Activated naive CD4-positive, alpha-beta T cell treated with anti-CD3 and anti-CD28 coated beads, Interleukin-2, amount 50 U/mL, for 72 hours (primary cell): ENCODE results near the gene VASN. TPM values are rescaled to one million over a fixed set of nuclear protein-coding genes. Genes with fewer than 3 reads are reported as not detected.
"Not testable (repeated sequence)": the region's sequence is repeated elsewhere in the genome, so short reads cannot be mapped to it uniquely, and the experiment has no call there.

Source experiments
- ATAC-seq, 2 donors: fragments of 150-1000 bp; cut with Tn5 transposase; 2 replicates each; pipeline ENCODE4 v1.10.0; 2021; ENCODE audit warnings: mild to moderate bottlenecking in 2 of 2, moderate library complexity in 2 of 2
- DNase-seq, 2 donors: peaks; one replicate each; pipeline ENCODE4 v3.0.0; 2021 to 2022; ENCODE audit warnings: low spot score in 2 of 2
- H3K27ac Mint-ChIP-seq, 2 donors: one replicate each; pipeline ENCODE4 v1.8.0; 2022; ENCODE audit warnings: mild to moderate bottlenecking in 2 of 2, mixed read lengths in 2 of 2
- H3K36me3 Mint-ChIP-seq, 2 donors: one replicate each; pipeline ENCODE4 v1.8.0; 2022; ENCODE audit warnings: mixed read lengths in 2 of 2
- H3K9me3 Mint-ChIP-seq, 2 donors: one replicate each; pipeline ENCODE4 v1.8.0; 2022; ENCODE audit warnings: mixed read lengths in 2 of 2
- total RNA-seq, 2 donors: library from RNA; stranded (reverse); gene quantifications; one replicate each; pipeline ENCODE4 v1.2.3, GENCODE V29; 2022

The VASN gene
- total RNA-seq, 2 donors from 2014 or later = not detected

DNA sequence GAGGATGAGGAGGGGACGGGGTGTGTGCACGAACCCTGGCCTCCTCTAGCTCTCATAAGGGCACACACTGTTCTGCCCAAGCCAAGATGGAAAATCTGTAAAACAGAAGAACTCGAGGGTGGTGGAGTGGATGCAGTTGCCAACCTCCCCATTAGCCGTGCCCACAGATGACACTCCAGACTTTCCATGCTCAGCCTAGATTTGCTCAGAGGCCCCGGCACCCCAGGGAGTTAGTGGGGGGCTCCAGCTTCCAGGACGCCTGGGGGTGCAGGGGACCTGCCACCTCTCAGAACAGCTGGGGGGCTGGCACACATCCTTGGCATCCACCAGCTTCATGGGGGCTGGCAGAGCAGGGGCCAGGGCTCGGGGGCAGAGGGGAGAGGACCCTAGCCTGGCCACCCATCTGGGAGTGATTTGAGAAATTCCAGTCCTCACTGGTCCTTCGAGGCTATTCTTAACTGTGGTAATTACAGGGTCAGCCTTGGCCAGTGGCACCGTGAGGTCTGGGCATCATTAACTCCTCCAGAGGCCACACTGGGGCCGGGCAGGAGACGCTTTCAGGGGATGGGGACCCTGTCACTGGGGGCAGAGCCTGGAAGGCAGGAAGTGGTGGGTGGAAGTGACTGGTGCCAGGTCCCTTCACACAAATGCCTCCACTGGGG lies 14.3 kb downstream of the VASN start:
- ATAC-seq (no peak), DNase-seq (no peak)
- Mint-ChIP-seq H3K9me3 (no peaks in the 10 kb centered on the region), H3K36me3 (no peaks in the 10 kb centered on the region), H3K27ac (peak overlapping the region in 1 of 2 donors; percentile 23)

DNA sequence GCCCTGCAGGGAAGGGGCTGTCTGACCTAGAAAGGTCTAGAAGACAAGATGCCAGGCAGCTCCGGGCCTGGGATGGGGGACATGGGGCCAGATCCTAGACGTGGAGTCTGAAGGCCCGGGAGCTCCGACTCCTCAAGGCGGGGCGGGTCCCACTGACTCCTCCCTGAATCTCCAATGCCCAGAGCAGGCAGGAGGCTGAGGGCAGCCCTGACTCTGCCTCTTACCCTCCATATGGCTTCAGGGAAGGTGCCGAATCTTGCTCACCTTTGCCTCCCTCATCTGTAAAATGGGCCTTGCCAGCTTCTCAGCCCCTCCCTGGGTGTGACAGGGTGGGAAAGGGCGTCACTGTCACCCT lies 14.8 kb downstream of the VASN start:
- Mint-ChIP-seq H3K9me3 (no peaks in the 10 kb centered on the region), H3K36me3 (no peaks in the 10 kb centered on the region), H3K27ac (peak overlapping the region in 1 of 2 donors; percentile 23)
- no peak for DNase-seq
- ATAC-seq = no peak

DNA sequence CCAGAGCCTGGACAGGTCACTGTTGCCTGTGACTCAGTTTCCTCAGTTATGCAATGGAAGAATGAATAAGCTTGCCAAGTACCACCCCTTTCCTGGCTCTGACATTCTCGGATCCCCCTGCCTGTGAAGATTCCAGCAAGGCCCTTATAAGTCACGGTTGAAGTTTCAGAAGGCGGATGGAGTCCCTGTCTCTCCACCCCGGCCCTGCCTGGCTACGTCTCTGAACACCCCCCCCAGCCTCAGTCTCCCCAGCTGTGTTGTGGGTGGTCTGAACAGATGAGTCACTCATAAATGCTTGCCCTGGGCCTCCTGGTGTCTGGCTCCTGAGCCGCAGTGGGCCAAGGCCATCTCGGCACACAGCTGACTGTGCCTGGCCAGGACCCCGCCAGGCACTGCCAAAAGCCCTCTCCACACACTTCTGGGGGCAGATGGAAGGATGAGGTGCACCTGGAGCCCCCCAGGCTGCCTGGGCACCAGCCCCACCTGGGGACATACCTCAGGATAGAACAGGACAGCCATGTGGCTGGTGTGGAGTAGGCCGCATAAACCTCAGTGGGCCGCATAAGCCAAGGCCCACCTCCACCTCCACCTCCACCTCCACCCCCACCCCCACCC lies 15.4 kb downstream of the VASN start:
- H3K9me3 Mint-ChIP-seq = no peaks in the 10 kb centered on the region
- H3K27ac Mint-ChIP-seq = no peak overlapping the region

DNA sequence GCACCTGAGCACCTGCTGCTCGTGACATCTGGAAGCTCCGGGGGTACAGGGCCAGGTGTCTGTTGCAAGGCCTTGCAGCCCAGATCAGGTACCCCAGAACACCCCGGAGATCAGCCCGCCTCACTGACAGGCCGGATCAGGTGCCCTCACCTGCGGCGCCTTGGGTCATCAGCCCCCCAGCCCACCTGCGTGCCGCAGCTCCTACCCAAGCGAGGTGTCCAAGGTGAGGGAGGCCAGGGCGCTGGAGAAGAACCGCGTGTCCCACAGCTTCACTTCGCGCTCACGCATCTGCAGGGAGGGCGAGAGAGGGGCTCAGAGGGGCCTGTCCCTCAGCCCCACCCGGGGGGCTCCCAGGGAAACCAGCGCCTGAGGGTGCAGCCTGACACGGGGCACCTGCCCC lies 16.1 kb downstream of the VASN start:
- Mint-ChIP-seq H3K9me3 (no peaks in the 10 kb centered on the region), H3K36me3 (no peaks in the 10 kb centered on the region), H3K27ac (no peak overlapping the region)
- DNase-seq (no peak), ATAC-seq (no peak)

More for the DNA sequence above, 15.4 kb downstream of the VASN start:
- ATAC-seq (no peak), DNase-seq (no peak)
- H3K36me3 Mint-ChIP-seq = no peaks in the 10 kb centered on the region

DNA sequence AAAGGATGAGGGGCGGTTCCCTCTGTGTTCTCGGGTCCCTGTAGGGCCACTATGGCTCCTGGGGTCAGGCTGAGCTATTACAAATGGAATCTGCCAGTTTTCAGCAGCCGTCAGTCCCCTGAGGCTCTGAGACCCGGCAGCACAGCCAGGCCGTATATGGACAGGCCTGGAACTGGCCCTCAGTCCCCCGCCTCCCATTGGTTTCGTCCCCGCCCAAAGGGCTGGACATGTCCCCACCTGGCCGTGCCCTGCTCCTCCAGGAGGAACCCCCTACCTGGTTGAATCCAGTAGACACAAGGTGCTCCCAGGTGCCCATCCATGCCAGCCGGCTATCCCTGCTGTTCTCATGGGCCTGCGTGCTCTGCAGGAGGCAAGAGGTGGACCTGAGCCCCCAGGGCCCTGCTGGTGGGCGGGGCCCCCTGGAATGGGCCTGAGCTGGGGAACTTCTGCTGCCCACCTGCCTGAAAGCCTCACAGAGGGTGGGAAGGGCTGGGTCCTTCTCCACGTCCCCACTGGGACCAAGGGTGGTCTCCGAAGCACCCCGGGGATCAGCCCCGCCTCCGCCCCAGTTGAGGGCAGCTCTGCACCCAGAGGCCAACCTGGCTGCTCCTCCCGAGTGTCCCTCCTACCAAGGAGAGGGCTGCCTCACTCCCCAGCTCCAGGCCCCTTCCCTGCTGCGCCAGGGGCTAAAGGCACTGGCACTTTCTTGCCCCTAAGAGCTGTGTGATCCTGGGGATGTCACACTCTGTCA lies 16.8 kb downstream of the VASN start:
- Mint-ChIP-seq H3K9me3 (no peaks in the 10 kb centered on the region), H3K36me3 (no peaks in the 10 kb centered on the region), H3K27ac (no peak overlapping the region)
- DNase-seq (no peak), ATAC-seq (no peak)

DNA sequence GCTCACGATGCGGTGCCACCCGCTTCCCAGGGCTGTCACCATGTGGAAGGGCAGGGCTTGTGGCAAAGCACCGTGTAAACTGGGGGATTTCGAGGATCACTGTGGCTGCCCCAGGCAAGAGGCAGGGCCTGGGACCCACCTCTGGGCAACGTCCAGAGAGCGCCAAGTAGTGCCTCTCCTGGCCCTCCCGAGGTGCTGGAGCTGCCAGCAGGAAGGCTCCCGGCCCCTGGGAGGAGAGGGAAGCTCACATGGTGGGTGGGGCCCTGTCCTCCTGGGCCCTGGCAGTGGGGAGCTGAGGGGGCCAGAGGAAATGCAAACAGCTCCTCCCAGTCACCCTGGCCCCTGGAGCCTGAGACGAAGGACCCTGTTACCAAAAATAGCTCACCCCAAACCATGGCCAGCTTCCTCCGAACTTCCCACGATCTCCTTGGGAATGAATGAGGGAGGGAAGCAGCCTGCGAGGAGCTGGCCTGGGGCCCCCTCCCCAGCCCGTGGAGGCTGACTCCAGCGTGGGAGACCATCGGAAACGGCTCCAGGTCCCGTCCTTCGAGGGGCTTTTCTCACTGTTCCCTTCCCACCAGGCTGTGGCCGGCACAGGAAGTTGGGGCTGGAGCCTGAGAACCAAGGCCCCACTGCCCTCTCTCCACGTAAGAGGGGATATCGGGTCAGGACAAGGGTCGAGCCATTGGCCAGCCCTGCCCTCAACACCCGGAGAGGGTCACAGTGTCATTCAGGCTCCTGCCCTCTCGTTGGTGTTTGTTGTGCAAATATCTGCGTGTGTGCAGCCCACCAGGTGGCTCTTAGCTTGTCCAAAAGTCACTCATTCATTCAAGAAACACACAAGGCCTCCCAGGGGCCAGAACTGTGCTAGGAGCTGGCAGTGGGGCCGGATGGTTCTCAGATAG lies 17.7 kb downstream of the VASN start:
- Mint-ChIP-seq H3K36me3 (no peaks in the 10 kb centered on the region), H3K9me3 (no peaks in the 10 kb centered on the region), H3K27ac (no peak overlapping the region)
- ATAC-seq (no peak), DNase-seq (no peak)

DNA sequence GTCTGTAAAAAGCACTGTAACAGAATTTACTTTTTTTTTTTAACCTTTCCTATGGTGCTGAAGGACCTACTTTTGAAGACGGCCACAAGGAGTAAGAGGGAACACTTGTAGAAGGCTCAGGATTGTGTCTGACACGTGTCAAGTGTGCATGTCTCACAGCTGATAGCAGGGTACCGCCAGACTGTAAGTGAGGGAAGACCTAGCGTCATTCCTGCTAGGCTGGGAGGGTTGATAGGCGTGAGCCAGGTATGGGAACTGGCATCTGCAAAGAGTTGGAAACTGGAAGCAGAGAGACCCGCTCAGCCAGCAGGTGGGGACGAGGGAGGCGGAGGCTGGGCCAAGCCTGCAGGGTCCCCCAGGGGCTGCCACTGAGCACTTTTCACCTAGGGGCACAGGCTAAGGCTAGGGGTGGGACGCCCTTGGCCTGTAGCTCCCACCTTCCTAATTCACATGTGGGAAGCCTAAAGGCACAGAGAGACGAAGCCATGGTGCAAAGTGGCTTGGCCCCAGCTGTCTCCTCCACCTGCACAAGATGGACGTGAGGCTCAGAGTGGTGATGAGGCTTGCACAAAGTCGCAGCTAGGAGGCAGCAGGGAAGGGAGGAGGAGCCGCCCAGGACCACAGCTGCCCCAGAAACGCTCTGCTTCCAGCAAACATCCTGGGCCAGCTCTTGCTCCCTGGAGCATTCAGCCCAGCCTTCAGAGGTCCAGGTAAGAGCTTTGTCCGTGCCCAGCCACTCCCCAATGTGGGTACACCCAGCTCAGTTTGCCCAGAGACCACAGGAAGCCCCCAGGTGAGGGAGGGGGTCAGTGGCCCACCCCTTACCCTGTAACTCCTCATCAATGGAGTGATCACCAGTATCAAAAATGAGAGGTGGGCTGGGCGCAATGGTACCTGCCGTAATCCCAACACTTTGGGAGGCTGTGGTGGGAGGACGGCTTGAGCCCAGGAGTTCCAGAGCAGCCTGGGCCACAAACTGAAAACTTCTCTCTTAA lies 18.9 kb downstream of the VASN start:
- peak overlapping the region in 1 of 2 donors; percentile 65 for H3K27ac Mint-ChIP-seq
- ATAC-seq = no peak
- DNase-seq = no peak
- H3K36me3 Mint-ChIP-seq = no peaks in the 10 kb centered on the region
- no peaks in the 10 kb centered on the region for H3K9me3 Mint-ChIP-seq

DNA sequence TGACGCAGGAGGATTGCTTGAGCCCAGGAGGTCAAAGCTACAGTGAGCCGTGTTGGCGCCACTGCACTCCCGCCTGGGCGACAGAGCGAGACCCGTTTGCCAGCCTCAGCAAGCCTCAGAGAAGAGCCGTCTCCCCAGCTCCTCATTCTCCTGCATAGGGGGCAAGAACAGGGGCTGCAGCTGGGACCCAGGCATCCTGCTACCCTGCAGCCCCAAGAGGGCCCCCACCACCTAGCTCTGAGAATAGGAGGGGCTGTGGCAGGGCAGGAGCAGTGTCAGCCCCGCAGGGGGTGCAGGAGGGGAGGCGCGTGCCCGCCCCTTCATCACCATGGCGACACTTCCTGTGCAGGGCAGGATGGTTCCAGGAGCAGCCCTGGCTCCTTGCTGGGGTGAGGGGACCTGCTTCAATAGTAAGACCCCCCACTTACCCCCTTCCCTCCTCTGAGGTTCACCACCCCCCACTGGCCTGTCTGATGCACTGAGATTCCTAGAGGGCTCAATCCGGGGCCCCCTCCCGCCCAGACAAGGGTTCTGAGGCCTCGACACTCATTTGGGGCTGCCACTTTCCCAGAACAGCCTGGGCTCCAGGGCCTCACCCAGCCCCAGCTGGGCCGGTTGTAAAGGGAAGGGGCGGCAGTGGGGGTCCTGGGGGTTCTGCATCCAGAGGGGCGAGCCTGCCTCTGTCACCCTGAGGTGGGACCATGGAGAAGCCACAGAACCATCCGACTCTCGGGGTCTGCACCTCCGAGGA lies 20.2 kb downstream of the VASN start:
- no peak for DNase-seq
- Mint-ChIP-seq H3K9me3 (no peaks in the 10 kb centered on the region), H3K36me3 (no peaks in the 10 kb centered on the region), H3K27ac (peak overlapping the region in 1 of 2 donors; percentile 65)
- peak in 1 of 2 donors; percentile 6 for ATAC-seq

DNA sequence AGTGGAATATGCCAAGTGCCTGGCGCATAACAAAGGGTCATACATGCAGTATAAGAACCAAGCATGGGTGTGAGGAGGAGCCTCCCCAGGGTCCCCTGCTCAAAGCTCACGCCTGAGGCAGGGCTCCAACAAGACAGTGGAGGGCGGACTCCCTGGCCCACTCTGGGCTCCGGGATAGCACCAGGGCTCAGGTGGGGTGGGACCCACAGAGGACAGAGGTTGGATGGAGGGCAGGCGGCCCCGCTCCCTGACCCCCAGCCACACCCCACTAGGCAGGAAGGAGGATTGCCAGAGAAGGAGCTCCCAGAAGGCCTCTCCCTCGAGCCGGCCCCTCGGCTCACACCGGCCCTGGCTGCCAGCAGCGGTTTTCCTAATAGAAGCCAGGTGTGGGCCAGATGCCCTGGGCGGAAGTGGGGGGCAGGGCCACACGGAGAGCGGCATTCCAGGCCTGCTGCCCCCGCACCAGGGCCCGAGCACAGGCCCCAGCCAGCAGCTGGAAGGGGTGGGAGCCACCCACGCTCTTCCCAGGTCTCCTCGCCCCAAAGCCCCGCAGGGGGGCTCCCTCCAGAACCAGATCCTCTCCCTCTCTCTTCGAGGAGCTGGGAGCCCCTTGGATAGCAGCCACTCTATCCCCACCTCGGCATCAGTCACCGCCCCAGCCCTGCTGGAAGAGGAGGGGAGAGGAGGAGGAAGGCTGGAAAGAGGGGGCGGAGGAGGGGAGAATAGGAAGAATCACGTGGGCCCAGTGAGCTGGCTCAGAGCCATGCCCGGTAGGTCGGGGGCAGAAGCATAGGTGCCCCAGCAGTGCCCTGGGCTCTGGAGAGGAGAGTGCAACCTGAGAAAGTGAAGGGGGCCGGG lies 21.0 kb downstream of the VASN start:
- Mint-ChIP-seq H3K36me3 (no peaks in the 10 kb centered on the region), H3K9me3 (no peaks in the 10 kb centered on the region), H3K27ac (no peak overlapping the region)
- DNase-seq (no peak), ATAC-seq (no peak)

DNA sequence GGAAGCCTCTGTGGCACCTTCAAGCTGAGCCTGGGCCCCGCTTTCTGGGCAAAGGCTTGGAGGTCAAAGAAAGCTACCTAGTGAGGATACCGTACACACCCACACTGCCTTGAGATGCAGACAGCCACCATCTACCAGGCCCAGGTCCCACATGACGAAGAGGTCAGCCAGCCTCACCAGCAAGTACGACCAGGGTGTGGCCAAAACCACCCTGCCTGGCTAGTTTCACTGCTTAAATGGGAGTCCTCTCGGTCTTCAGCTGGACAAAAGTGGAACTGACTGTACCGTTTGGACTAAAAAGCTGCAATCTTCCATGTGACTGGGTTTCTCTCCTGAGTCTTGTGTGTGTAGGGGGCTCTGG lies 21.6 kb downstream of the VASN start:
- H3K36me3 Mint-ChIP-seq = no peaks in the 10 kb centered on the region
- no peaks in the 10 kb centered on the region for H3K9me3 Mint-ChIP-seq
- no peak overlapping the region for H3K27ac Mint-ChIP-seq
- no peak for DNase-seq
- ATAC-seq = no peak

DNA sequence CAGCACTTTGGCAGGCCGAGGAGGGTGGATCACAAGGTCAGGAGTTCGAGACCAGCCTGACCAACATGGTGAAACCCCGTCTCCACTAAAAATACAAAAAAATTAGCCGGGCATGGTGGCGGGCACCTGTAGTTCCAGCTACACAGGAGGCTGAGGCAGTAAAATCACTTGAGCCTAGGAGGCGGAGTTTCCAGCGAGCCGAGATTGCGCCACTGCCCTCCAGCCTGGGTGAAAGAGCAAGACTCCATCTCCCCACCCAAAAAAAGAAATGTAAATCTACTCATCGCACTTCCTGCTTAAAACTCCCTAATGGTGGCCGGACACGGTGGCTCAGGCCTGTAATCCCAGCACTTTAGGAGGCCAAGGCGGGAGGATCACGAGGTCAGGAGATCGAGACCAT lies 22.2 kb downstream of the VASN start:
- not testable (repeated sequence) for ATAC-seq, H3K27ac Mint-ChIP-seq, DNase-seq, H3K9me3 Mint-ChIP-seq, H3K36me3 Mint-ChIP-seq

DNA sequence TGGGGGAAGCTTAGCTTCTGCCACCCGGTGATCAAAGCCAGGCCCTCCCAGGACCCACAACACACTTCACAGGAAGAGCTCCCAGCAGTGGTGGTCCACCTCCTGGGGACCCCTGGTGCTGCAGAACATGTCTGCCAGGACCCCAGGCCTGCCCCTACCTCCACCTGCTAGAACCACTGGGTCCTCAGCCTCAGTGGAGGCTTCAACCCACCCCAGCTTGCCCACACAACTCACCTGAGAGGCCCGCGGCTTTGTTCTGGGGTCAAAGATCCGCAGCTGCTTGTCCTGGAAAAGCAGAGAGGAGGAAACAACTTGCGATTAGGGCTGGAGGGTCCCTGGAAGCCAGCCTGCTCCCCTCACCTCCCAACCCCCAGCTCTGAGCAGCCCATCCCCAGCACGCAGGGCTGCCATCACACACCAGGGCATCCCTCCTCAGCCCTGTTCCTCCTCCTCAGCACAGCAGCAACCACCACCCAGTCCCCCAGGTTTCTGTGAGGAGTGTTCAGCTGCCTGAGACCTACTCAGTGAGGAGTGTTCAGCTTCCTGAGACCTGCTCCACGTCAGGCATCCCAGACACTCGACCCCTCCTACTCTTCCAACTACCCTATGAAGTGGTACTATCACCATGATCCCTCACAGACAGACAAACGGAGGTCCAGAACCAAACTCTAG lies 23.5 kb downstream of the VASN start:
- no peak for DNase-seq
- no peak for ATAC-seq
- no peaks in the 10 kb centered on the region for H3K36me3 Mint-ChIP-seq
- H3K27ac Mint-ChIP-seq = peak overlapping the region in 1 of 2 donors; percentile 53
- no peaks in the 10 kb centered on the region for H3K9me3 Mint-ChIP-seq

DNA sequence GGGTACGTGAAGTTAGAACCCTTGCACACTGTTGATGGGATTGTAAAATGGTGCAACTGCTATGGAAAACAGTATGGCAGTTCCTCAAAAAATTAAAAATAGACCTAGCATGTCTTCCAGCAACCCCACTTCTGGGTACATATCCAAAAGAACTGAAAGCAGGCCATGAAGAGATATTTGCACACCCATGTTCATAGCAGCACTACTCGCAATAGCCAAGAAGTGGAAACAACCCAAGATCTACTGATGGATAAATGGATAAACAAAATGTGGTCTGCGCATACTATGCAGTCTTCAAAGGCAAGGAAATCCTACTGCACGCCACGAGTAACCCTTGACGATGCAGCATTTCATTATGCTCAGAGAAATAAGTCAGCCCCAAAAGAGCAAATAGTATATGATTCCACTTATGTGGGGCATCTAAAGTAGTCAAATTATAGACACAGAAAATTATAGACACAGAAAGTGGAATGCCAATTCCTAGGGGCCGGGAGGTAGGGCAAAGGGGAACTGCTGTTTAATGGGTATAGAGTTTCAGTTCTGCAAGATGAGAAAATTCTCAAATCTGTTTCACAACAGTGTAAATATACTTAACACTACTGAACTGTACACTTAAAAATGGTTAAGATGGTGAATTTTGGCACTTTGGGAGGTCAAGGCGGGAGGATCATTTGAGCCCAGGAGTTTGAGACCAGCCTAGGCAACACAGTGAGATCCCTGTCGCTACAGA lies 27.5 kb downstream of the VASN start:
- no peak overlapping the region for H3K27ac Mint-ChIP-seq
- no peak for DNase-seq
- H3K9me3 Mint-ChIP-seq = no peaks in the 10 kb centered on the region
- H3K36me3 Mint-ChIP-seq = no peaks in the 10 kb centered on the region
- no peak for ATAC-seq
